Activated CD4-positive, alpha-beta memory T cell treated with anti-CD3 and anti-CD28 coated beads, Interleukin-2, amount 10 ng/mL, durations not matched to agents 7 days and 5 days (primary cell): ENCODE results near the gene DES. TPM values are rescaled to one million over a fixed set of nuclear protein-coding genes. Genes with fewer than 3 reads are reported as not detected.

ENCODE experiments used
- CTCF ChIA-PET: fragments of 350-600 bp; sonication (Branson Sonifier 250); formaldehyde crosslinking; loops from one replicate; lab custom pipeline; 2021; ENCODE audit warnings: antibody characterized with exemption, inconsistent platforms; lab: Charles Lee
- POLR2A ChIA-PET: fragments of 350-600 bp; sonication (Branson Sonifier 250); formaldehyde crosslinking; loops from one replicate; lab custom pipeline; 2021; ENCODE audit warnings: antibody characterized with exemption; lab: Charles Lee
- DNase-seq: peaks from one replicate; pipeline ENCODE4 v3.0.0-alpha.2; 2020
- H3K27ac Mint-ChIP-seq: one replicate; pipeline ENCODE4 v1.8.0; 2021; ENCODE audit warnings: mild to moderate bottlenecking, mixed read lengths
- H3K27me3 Mint-ChIP-seq: one replicate; pipeline ENCODE4 v1.8.0; 2021; ENCODE audit warnings: mixed read lengths
- H3K36me3 Mint-ChIP-seq: one replicate; pipeline ENCODE4 v1.8.0; 2021; ENCODE audit warnings: low read depth, mixed read lengths
- H3K4me1 Mint-ChIP-seq: one replicate; pipeline ENCODE4 v1.8.0; 2021; ENCODE audit warnings: mixed read lengths
- H3K4me3 Mint-ChIP-seq: one replicate; pipeline ENCODE4 v1.8.0; 2021; ENCODE audit warnings: mild to moderate bottlenecking, mixed read lengths
- H3K9me3 Mint-ChIP-seq: one replicate; pipeline ENCODE4 v1.8.0; 2021; ENCODE audit warnings: mixed read lengths
- total RNA-seq, 2 experiments: library from RNA; stranded (reverse); gene quantifications; one replicate each; pipeline ENCODE4 v1.2.3, GENCODE V29; 2021

The DES gene
- total RNA-seq, 2 experiments from 2014 or later, result not detected

DNA sequence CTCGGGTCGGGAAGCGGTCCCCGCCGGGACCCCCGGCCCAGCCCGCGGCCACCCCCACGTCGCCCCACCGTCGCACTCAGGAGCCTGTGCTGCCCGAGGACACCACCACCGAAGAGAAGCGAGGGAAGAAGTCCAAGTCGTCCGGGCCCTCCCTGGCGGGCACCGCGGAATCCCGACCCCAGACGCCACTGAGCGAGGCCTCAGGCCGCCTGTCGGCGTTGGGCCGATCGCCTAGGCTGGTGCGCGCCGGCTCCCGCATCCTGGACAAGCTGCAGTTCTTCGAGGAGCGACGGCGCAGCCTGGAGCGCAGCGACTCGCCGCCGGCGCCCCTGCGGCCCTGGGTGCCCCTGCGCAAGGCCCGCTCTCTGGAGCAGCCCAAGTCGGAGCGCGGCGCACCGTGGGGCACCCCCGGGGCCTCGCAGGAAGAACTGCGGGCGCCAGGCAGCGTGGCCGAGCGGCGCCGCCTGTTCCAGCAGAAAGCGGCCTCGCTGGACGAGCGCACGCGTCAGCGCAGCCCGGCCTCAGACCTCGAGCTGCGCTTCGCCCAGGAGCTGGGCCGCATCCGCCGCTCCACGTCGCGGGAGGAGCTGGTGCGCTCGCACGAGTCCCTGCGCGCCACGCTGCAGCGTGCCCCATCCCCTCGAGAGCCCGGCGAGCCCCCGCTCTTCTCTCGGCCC, 30.1 kb downstream of the DES start:
- H3K27ac Mint-ChIP-seq, result no peak overlapping the region
- peaks cover 2% of the 10 kb centered on the region for H3K4me1 Mint-ChIP-seq
- POLR2A ChIA-PET, result no interaction called here
- no peaks in the 10 kb centered on the region for H3K36me3 Mint-ChIP-seq
- no peak for DNase-seq
- peaks cover 35% of the 10 kb centered on the region for H3K27me3 Mint-ChIP-seq
- no peaks in the 10 kb centered on the region for H3K9me3 Mint-ChIP-seq
- CTCF ChIA-PET, result no interaction called here
- no peak overlapping the region for H3K4me3 Mint-ChIP-seq

DNA sequence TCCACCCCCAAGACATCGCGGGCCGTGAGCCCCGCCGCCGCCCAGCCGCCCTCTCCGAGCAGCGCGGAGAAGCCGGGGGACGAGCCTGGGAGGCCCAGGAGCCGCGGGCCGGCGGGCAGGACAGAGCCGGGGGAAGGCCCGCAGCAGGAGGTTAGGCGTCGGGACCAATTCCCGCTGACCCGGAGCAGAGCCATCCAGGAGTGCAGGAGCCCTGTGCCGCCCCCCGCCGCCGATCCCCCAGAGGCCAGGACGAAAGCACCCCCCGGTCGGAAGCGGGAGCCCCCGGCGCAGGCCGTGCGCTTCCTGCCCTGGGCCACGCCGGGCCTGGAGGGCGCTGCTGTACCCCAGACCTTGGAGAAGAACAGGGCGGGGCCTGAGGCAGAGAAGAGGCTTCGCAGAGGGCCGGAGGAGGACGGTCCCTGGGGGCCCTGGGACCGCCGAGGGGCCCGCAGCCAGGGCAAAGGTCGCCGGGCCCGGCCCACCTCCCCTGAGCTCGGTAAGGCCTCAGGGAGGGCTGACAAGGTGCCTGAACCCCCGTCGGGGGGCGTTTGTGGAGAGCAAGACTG, 30.7 kb downstream of the DES start:
- DNase-seq, result no peak
- Mint-ChIP-seq H3K27me3 (peaks cover 31% of the 10 kb centered on the region), H3K4me3 (no peak overlapping the region), H3K36me3 (no peaks in the 10 kb centered on the region), H3K27ac (no peak overlapping the region), H3K9me3 (no peaks in the 10 kb centered on the region), H3K4me1 (peaks cover 2% of the 10 kb centered on the region)
- ChIA-PET POLR2A (interaction anchor here (0.6 kb wide), 1 partner anchor 609 kb away, joined by 3 read pairs; no protein-coding TSS in a partner anchor), CTCF (interaction anchor here (1.4 kb wide), 1 partner anchor 13 kb away, joined by 4 read pairs; no protein-coding TSS in a partner anchor)

DNA sequence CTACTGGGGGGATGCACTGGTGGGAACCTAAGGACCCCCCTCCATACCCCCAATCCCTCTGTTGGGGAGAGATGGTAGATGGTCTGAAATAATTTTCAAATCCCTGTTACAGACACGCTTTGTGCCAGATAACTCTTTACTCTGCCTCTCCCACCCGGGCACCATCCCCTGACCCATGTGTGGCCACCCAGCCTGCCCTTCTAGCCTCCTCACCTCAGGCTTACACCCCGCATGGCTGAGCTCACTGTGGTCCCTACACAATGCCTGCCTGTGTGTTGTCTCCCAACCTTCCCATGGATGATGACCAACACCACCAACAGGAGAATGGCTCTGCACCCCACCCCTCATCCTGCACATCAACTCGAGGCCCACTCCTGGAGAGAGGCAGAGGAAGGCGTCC, 31.4 kb downstream of the DES start:
- DNase-seq, result no peak
- ChIA-PET CTCF (interaction anchor here (1.0 to 1.4 kb wide), 2 partner anchors 12 to 18 kb away, joined by 3 to 4 read pairs; no protein-coding TSS in a partner anchor), POLR2A (no interaction called here)
- no peaks in the 10 kb centered on the region for H3K36me3 Mint-ChIP-seq
- no peak overlapping the region for H3K27ac Mint-ChIP-seq
- H3K9me3 Mint-ChIP-seq, result no peaks in the 10 kb centered on the region
- H3K4me3 Mint-ChIP-seq, result no peak overlapping the region
- H3K4me1 Mint-ChIP-seq, result peaks cover 2% of the 10 kb centered on the region
- peaks cover 31% of the 10 kb centered on the region for H3K27me3 Mint-ChIP-seq

DNA sequence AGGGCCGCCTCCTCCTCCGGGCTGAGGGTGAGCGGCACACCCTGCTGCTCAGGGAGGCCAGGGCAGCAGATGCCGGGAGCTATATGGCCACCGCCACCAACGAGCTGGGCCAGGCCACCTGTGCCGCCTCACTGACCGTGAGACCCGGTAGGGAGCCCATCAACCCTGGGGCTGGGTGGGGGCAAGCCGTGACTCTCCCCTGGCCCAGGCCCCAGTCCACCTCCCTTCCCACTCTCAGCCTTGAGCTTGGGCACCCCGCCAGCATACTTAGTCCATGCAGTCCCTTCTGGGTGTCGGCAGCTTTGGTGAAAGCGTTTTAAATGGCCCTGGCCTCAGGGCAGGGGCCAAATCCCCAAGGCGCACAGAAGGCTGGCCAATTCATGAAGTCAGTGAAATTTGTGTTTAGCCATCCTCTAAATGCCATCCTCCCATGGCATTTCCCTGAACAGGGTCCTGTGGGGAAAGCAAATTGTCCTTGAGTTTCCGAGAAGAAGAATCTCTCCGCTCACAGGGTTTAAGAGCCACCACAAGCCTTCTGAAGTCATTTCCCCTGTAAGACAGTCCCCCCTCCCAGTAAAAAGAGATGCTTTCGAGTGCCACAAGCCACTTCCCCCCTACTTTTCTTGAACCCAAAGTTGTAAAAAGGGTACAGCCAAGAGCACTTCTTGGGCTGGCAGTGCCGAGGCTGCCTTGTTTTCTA, 33.6 kb downstream of the DES start:
- ChIA-PET POLR2A (no interaction called here), CTCF (no interaction called here)
- Mint-ChIP-seq H3K27me3 (peaks cover 28% of the 10 kb centered on the region), H3K27ac (no peak overlapping the region), H3K4me3 (no peak overlapping the region), H3K36me3 (no peaks in the 10 kb centered on the region), H3K9me3 (no peaks in the 10 kb centered on the region), H3K4me1 (peaks cover 2% of the 10 kb centered on the region)
- no peak for DNase-seq

DNA sequence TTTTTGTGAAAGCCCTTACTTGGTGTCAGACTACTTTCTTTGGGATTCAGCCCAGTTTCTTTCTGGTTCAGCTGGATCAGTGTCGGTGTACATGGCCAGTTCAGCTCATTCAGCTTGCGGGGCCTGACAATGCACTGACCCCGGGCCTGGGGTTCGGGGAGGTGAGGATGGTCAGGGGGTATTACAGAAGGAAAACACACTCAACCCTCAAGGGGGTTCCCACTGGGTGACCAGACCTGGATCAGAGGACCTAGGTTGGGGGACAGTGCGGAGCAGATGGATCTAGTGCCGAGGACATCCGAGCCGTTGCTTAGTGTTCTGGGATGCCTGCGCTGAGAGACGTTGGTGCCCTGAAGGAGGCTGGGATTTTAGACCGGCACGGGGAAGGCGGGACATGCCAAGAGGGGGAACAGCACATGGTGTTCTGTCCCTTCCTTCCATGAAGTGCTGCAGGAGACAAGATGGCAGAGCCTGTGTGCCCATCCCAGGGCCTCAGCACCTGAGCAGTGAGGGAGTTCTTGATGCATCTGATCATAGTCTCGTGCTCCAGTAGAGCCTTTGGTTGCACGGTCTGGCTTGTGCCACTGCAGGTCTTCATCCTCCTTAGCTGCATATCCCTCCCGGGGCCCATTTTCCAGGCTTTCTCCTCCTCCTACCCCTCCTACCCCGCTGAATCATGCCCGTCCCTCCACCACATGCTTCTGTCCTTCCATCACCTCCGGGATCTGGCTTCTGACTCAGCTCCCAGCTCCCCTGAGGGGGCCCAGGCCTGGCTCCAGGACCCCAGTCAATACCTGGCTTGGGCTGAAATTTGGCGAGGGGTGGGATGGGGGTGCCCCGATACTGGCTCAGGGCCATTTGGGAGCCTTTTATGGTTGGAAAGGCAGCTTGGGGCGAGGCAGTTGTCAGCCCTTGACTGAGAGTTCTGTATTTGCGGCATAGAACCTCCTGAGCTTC, 34.5 kb downstream of the DES start:
- Mint-ChIP-seq H3K27me3 (peaks cover 24% of the 10 kb centered on the region), H3K9me3 (no peaks in the 10 kb centered on the region), H3K4me3 (no peak overlapping the region), H3K27ac (no peak overlapping the region), H3K4me1 (peaks cover 2% of the 10 kb centered on the region), H3K36me3 (no peaks in the 10 kb centered on the region)
- no peak for DNase-seq
- ChIA-PET POLR2A (no interaction called here), CTCF (interaction anchor here (0.9 to 1.3 kb wide), 2 partner anchors 10 to 77 kb away, joined by 3 to 4 read pairs; no protein-coding TSS in a partner anchor)

DNA sequence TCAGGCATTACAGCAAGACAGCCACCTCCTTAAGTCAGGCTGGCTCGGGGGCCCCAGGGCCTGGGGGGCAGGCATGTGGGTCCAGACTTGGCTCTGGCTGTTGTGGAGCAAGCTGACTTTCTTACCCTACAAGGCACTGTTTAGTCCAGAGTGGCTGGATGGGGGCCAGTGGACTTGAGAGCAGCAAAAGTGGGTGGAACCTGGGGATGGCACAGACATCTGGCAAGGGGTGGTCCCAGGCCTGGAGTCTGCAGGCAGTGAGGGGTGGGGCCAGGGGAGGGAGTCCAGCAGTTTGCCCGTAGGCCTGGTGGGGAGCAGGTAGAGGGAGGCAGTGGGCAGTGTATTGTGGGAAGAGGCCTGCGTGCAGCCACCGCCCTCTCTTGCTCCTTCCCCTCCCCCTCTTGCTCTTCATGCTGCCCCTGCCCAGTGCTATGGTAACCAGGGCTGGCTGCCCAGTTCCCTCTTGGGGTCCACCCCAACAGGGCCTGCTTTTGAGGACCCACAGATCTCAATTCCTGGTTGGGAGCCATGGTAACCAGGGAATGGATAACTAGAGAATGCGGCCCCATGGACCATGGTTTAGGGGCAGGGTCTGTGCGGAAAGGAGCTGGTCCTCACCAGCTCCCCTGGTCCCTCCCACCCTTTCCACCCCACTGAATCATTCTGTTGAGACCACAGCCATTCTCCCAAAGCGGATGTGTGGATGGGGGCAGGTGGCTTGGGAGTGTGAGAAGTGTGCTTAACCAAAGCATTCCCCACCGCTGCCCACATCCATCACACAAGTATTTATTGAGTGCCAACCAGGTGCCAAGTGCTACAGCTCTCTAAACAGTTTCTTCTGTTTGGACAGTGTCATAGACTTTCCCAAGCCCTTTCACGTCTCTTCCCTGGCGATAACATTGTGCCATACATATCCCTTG, 35.8 kb downstream of the DES start:
- no peaks in the 10 kb centered on the region for H3K36me3 Mint-ChIP-seq
- ChIA-PET POLR2A (no interaction called here), CTCF (interaction anchor here (1.3 kb wide), 1 partner anchor 76 kb away, joined by 4 read pairs; no protein-coding TSS in a partner anchor)
- no peak for DNase-seq
- peaks cover 24% of the 10 kb centered on the region for H3K27me3 Mint-ChIP-seq
- H3K4me3 Mint-ChIP-seq, result no peak overlapping the region
- H3K27ac Mint-ChIP-seq, result no peak overlapping the region
- H3K9me3 Mint-ChIP-seq, result no peaks in the 10 kb centered on the region
- H3K4me1 Mint-ChIP-seq, result peaks cover 3% of the 10 kb centered on the region

DNA sequence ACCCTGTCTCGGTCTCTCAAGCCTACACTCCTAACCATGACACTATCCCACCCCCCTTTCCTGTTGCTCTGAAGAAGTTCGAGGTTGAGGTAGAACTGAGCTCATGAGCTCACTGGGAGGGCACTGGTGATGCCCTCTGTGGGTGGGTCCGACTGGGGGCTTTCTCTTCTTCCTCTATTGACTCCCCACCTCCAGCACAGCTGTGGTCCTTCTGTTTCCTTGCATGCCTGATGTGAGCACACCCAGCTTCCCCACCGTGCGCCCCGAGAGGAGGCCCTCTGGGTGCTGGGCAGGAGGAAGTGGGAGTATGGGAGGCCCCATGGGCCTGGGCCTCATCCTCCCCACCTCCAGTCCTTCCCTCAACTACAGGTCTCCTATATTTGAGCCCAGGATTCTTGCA, 37.4 kb downstream of the DES start:
- ChIA-PET POLR2A (no interaction called here), CTCF (interaction anchor here (1.3 to 1.9 kb wide), 2 partner anchors 43 to 74 kb away, joined by 3 to 5 read pairs; partner anchors contain the start of gene GMPPA)
- no peak for DNase-seq
- no peaks in the 10 kb centered on the region for H3K9me3 Mint-ChIP-seq
- no peak overlapping the region for H3K27ac Mint-ChIP-seq
- no peaks in the 10 kb centered on the region for H3K36me3 Mint-ChIP-seq
- H3K4me1 Mint-ChIP-seq, result peaks cover 1% of the 10 kb centered on the region
- H3K4me3 Mint-ChIP-seq, result no peak overlapping the region
- peaks cover 9% of the 10 kb centered on the region for H3K27me3 Mint-ChIP-seq

DNA sequence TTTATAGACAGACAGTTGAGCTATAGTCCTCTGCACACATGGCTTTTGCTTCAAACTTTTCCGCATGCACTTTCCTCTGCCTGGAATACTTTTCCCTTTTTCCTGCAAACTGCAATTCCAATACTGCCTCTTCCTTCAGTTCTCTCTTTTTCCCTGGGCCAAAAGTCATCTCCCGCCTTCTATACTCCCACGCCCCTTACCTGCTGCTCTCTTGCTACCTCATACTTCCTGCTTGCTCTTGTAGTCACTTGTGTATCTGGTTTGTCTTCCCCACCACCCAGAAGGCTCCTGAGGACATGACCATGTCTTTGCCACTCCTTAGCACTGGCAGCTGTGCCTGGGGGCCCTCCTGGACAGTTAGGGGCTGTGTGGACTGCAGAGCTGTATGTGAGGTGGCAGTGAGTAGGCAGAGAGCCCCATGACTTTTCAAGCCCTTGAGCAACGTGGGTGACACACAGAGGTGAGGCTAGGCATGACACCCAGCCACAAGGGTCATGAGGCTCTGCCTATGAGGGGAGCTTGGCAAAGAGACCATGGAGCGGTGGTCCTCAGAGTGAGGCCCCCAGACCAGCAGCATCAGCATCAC, 39.7 kb downstream of the DES start:
- CTCF ChIA-PET, result interaction anchor here (1.0 to 2.5 kb wide), 4 partner anchors 9 to 72 kb away, joined by 3 to 20 read pairs (median 3); no protein-coding TSS in a partner anchor
- no peak for DNase-seq
- POLR2A ChIA-PET, result no interaction called here
- Mint-ChIP-seq H3K36me3 (no peaks in the 10 kb centered on the region), H3K27ac (no peak overlapping the region), H3K4me1 (peaks cover 5% of the 10 kb centered on the region), H3K27me3 (peaks cover 5% of the 10 kb centered on the region), H3K4me3 (no peak overlapping the region), H3K9me3 (no peaks in the 10 kb centered on the region)

DNA sequence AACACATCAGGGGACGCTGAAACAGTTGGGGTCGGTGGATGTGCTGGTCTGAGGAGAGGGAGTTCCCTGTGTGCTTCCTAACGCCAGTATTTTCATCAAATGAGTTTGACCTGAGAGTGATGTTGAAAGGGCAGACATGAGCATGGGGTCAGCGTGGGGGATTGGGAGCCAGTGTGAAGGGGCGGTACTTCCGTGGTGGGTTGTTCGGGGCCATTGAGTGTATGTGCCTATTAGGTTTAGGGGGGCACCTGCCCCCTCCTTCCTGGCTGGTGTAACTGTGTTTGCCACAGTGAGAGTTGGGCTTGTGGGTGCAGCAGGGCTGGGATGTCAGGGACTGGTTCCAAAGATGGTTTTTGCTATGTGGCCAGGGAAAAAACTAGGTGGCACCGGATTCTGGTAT, 40.8 kb downstream of the DES start:
- Mint-ChIP-seq H3K4me1 (peaks cover 5% of the 10 kb centered on the region), H3K9me3 (no peaks in the 10 kb centered on the region), H3K4me3 (no peak overlapping the region), H3K27ac (no peak overlapping the region), H3K27me3 (no peaks in the 10 kb centered on the region), H3K36me3 (no peaks in the 10 kb centered on the region)
- CTCF ChIA-PET, result interaction anchor here (1.0 to 2.5 kb wide), 3 partner anchors 14 to 71 kb away, joined by 3 to 20 read pairs (median 3); no protein-coding TSS in a partner anchor
- no peak for DNase-seq
- POLR2A ChIA-PET, result no interaction called here

DNA sequence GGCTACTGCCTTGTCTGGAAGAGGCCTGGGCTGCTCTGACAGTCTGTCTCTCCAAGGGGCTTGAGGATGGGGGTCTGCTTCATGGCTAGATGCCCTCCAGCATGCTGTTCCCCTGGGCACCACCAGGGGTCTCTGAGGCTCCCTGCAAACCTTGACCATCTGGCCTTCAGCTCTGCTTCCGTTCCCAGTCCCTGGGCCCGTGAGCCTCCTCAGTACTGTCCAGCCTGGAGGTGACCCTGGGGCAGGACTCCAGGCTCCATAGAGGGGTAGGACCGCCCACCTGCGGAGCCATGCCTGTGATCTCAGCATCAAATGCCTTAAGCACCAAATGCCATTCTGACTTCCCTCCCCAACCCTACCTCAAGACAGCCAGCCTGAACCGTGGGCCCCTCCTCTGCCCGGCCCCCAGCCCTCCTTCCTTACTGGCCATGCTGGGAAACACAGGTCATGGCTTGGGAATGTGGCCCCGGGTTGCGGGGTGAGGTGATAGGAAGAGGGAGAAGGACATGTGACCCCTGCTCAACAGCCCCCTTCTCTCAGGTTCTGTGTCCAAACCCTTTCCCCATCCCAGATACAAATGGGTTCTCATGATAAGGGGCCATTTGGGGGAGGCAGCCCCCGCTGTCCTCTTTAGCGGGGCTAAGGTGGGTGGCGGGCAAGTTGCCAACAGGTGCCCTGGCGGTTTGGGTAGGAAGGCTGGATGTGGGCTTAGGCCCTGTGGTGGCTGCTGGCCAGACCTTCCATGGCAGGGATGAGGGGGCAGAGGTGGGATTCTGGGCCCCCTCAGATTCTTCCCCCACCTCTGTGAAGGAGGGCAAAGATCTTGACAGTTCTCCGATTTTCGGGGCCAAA, 41.5 kb downstream of the DES start:
- CTCF ChIA-PET, result interaction anchor here (1.0 to 2.5 kb wide), 3 partner anchors 13 to 70 kb away, joined by 3 to 20 read pairs (median 3); no protein-coding TSS in a partner anchor

More for the DNA sequence above, 41.5 kb downstream of the DES start:
- Mint-ChIP-seq H3K4me3 (no peak overlapping the region), H3K9me3 (no peaks in the 10 kb centered on the region), H3K4me1 (peaks cover 5% of the 10 kb centered on the region), H3K36me3 (no peaks in the 10 kb centered on the region), H3K27ac (no peak overlapping the region), H3K27me3 (no peaks in the 10 kb centered on the region)
- DNase-seq, result peak; percentile 39
- POLR2A ChIA-PET, result no interaction called here
